Liver (tissue), 9 donors: ENCODE measurements around the gene RPS6KA5. TPM values are rescaled to one million over a fixed set of nuclear protein-coding genes. Genes with fewer than 3 reads are reported as not detected.

ENCODE experiments used
- DNase-seq: peaks from one replicate; pipeline ENCODE4 v3.0.0-alpha.2; 2017; ENCODE audit warnings: low spot score
- H3K27ac ChIP-seq, 2 donors: one replicate each; pipeline ENCODE4 v1.7.0; 2013; ENCODE audit warnings: inconsistent platforms in 2 of 2, low read length in 2 of 2, control low read depth in 1 of 2, low read depth in 1 of 2, mild to moderate bottlenecking in 1 of 2
- H3K27me3 ChIP-seq, 4 donors: one replicate each; pipeline versions ENCODE4 v1.6.1 to v1.7.0; 2013; ENCODE audit warnings: low read length in 3 of 4, inconsistent platforms in 1 of 4, mild to moderate bottlenecking in 1 of 4, moderate library complexity in 1 of 4; ENCODE audit not compliant: control insufficient read depth in 4 of 4, insufficient read depth in 4 of 4
- H3K36me3 ChIP-seq, 4 donors: one replicate each; pipeline versions ENCODE4 v1.6.1 to v1.7.0; 2013; ENCODE audit warnings: low read length in 3 of 4, mild to moderate bottlenecking in 3 of 4, low read depth in 1 of 4, moderate library complexity in 1 of 4; ENCODE audit not compliant: control insufficient read depth in 4 of 4, insufficient read depth in 3 of 4
- H3K4me1 ChIP-seq, 4 donors: one replicate each; pipeline versions ENCODE4 v1.6.1 to v1.7.0; 2013; ENCODE audit warnings: low read length in 3 of 4, mild to moderate bottlenecking in 3 of 4, moderate library complexity in 1 of 4; ENCODE audit not compliant: control insufficient read depth in 4 of 4, insufficient read depth in 4 of 4
- H3K4me3 ChIP-seq, 3 donors: one replicate each; pipeline versions ENCODE4 v1.6.1 to v1.7.0; 2013; ENCODE audit warnings: low read length in 3 of 3, control low read depth in 1 of 3, low read depth in 1 of 3, mild to moderate bottlenecking in 1 of 3
- H3K9ac ChIP-seq, 2 donors: one replicate each; pipeline ENCODE4 v1.7.0; 2013; ENCODE audit warnings: low read length in 2 of 2, mild to moderate bottlenecking in 2 of 2, moderate library complexity in 2 of 2, control low read depth in 1 of 2, low read depth in 1 of 2
- H3K9me3 ChIP-seq, 4 donors: one replicate each; pipeline versions ENCODE4 v1.6.1 to v1.7.0; 2013; ENCODE audit warnings: low read length in 3 of 4; ENCODE audit not compliant: control insufficient read depth in 4 of 4
- CTCF ChIP-seq: fragments of 150-350 bp; IDR thresholded peaks from 2 replicates; pipeline ENCODE4 v1.5.1; 2017; ENCODE audit warnings: improper control_type of control experiment, low read depth, low read length; ENCODE audit not compliant: missing input control
- EGR1 ChIP-seq, 2 donors: IDR thresholded peaks; 2 replicates each; pipeline ENCODE4 v1.6.1; 2016 to 2018; ENCODE audit warnings: antibody characterized with exemption in 2 of 2, low read depth in 2 of 2
- FOXA1 ChIP-seq: IDR thresholded peaks from 2 replicates; pipeline ENCODE4 v1.6.1; 2016; ENCODE audit warnings: antibody characterized with exemption
- FOXA2 ChIP-seq: IDR thresholded peaks from 2 replicates; pipeline ENCODE4 v1.6.1; 2016; ENCODE audit warnings: antibody characterized with exemption
- GABPA ChIP-seq, 2 donors: IDR thresholded peaks in 1 of 2; conservative IDR thresholded peaks in 1 of 2; 2 replicates each; pipeline ENCODE4 v1.6.1; 2016; ENCODE audit warnings: antibody characterized with exemption in 2 of 2, mild to moderate bottlenecking in 1 of 2, moderate library complexity in 1 of 2
- HNF4A ChIP-seq, 2 donors: conservative IDR thresholded peaks; 2 replicates each; pipeline ENCODE4 v1.6.1; 2016; ENCODE audit warnings: antibody characterized with exemption in 2 of 2, mild to moderate bottlenecking in 2 of 2
- HNF4G ChIP-seq: IDR thresholded peaks from 2 replicates; pipeline ENCODE4 v1.6.1; 2016; ENCODE audit warnings: antibody characterized with exemption
- JUND ChIP-seq, 2 donors: IDR thresholded peaks; 2 replicates each; pipeline ENCODE4 v1.6.1; 2016; ENCODE audit warnings: antibody characterized with exemption in 2 of 2
- MAX ChIP-seq: IDR thresholded peaks from 2 replicates; pipeline ENCODE4 v1.6.1; 2016; ENCODE audit warnings: antibody characterized with exemption
- NR2F2 ChIP-seq: IDR thresholded peaks from 2 replicates; pipeline ENCODE4 v1.6.1; 2016; ENCODE audit warnings: antibody characterized with exemption
- RAD21 ChIP-seq, 2 donors: IDR thresholded peaks; 2 replicates each; pipeline ENCODE4 v1.6.1; 2016; ENCODE audit warnings: antibody characterized with exemption in 2 of 2, mild to moderate bottlenecking in 2 of 2
- REST ChIP-seq: IDR thresholded peaks from 2 replicates; pipeline ENCODE4 v1.6.1; 2016; ENCODE audit warnings: antibody characterized with exemption, mild to moderate bottlenecking
- RXRA ChIP-seq, 2 donors: IDR thresholded peaks; 2 replicates each; pipeline ENCODE4 v1.6.1; 2017 to 2018; ENCODE audit warnings: antibody characterized with exemption in 2 of 2, mild to moderate bottlenecking in 1 of 2
- SP1 ChIP-seq: IDR thresholded peaks from 2 replicates; pipeline ENCODE4 v1.6.1; 2018; ENCODE audit warnings: antibody characterized with exemption, mild to moderate bottlenecking
- TAF1 ChIP-seq: conservative IDR thresholded peaks from 2 replicates; pipeline ENCODE4 v1.6.1; 2016; ENCODE audit warnings: antibody characterized with exemption, mild to moderate bottlenecking
- YY1 ChIP-seq: IDR thresholded peaks from 2 replicates; pipeline ENCODE4 v1.6.1; 2016; ENCODE audit warnings: antibody characterized with exemption, mild to moderate bottlenecking
- WGBS: extraction: QIAGEN DNeasy Blood & Tissue Kit; methylation state at CpG from one replicate; pipeline ENCODE4 v1.1.7; 2013; 5-methylcytosine and 5-hydroxymethylcytosine counted together
- polyA plus RNA-seq, 2 donors: library from polyadenylated mRNA; stranded (reverse) in 1 of 2; unstranded in 1 of 2; fragments of 200-250 nt in 1 of 2; fragments of >200 nt in 1 of 2; fragmentation: Nextera tagmentation in 1 of 2; extraction: Ambion mirVana in 1 of 2; gene quantifications; one replicate each; pipeline versions ENCODE4 v1.2.1 to v1.2.3, GENCODE V29; 2013 to 2015
- total RNA-seq, 2 donors: library from RNA; depleted of rRNA; stranded (reverse); fragments of >200 nt; gene quantifications; one replicate each; pipeline ENCODE4 v1.2.3, GENCODE V29; 2014
- TF ChIP-seq, protein P1 (sequence below): IDR thresholded peaks from 2 replicates; pipeline ENCODE4 v1.6.1; 2016; ENCODE audit warnings: antibody characterized with exemption
- TF ChIP-seq, protein P2 (sequence below): IDR thresholded peaks from 2 replicates; pipeline ENCODE4 v1.6.1; 2016; ENCODE audit warnings: antibody characterized with exemption
- donor health status: healthy.
- donor health status: healthy.
- donor health status: healthy.
- donor health status: healthy.
- donor health status: healthy.

RPS6KA5 gene
- total and polyA plus RNA-seq, 4 donors: 0.52 to 2.3 (median 1.3) TPM

- peak overlapping the region; percentile 21 to 36 for H3K9ac ChIP-seq
- TF ChIP-seq HNF4G (no peak), MAX (peak; percentile 97), JUND (IDR thresholded peaks at IDR 0.05) (no peak), EGR1 (IDR thresholded peaks at IDR 0.05; ENCODE audit: low read depth in 2 of 2) (peak in 1 of 2 donors; percentile 13), FOXA2 (peak; percentile 95), RAD21 (IDR thresholded peaks at IDR 0.05) (peak; percentile 48 to 57), REST (peak; percentile 80), HNF4A (conservative IDR thresholded peaks at IDR 0.05) (peak; percentile 72 to 90), GABPA (IDR thresholded peaks at IDR 0.05 in 1 of 2, conservative IDR thresholded peaks at IDR 0.05 in 1 of 2) (no peak), SP1 (peak; percentile 80), TAF1 (no peak), FOXA1 (peak; percentile 88), YY1 (peak; percentile 80), NR2F2 (peak; percentile 23), RXRA (IDR thresholded peaks at IDR 0.05) (peak; percentile 70 to 96)
- TF ChIP-seq, protein P1, sequence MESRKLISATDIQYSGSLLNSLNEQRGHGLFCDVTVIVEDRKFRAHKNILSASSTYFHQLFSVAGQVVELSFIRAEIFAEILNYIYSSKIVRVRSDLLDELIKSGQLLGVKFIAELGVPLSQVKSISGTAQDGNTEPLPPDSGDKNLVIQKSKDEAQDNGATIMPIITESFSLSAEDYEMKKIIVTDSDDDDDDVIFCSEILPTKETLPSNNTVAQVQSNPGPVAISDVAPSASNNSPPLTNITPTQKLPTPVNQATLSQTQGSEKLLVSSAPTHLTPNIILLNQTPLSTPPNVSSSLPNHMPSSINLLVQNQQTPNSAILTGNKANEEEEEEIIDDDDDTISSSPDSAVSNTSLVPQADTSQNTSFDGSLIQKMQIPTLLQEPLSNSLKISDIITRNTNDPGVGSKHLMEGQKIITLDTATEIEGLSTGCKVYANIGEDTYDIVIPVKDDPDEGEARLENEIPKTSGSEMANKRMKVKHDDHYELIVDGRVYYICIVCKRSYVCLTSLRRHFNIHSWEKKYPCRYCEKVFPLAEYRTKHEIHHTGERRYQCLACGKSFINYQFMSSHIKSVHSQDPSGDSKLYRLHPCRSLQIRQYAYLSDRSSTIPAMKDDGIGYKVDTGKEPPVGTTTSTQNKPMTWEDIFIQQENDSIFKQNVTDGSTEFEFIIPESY: peak; percentile 80
- TF ChIP-seq, protein P2, sequence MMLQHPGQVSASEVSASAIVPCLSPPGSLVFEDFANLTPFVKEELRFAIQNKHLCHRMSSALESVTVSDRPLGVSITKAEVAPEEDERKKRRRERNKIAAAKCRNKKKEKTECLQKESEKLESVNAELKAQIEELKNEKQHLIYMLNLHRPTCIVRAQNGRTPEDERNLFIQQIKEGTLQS: no peak
- DNase-seq: no peak
- no peaks in the 10 kb centered on the region for H3K9me3 ChIP-seq
- WGBS: 42% methylated on average over 13 of the region's 13 CpGs
- H3K27ac ChIP-seq: peak overlapping the region; percentile 48 to 73
- H3K36me3 ChIP-seq: no peaks in the 10 kb centered on the region
- H3K4me3 ChIP-seq: peak overlapping the region; percentile 28 to 84 (median 63)
- H3K27me3 ChIP-seq: no peaks in the 10 kb centered on the region
- peaks cover 29 to 87% (median 72%) of the 10 kb centered on the region in 4 donors for H3K4me1 ChIP-seq
These were observed 245.5 kb downstream of the RPS6KA5 start for GRCh38 chr14:90814806-90815571.

GRCh38 chr14:90813442-90813841 is 247.0 kb downstream of the RPS6KA5 start:
- no peak overlapping the region for H3K27ac ChIP-seq
- DNase-seq: no peak
- no peaks in the 10 kb centered on the region for H3K27me3 ChIP-seq
- no peak overlapping the region for H3K4me3 ChIP-seq
- no peak overlapping the region for H3K9ac ChIP-seq
- no peaks in the 10 kb centered on the region for H3K9me3 ChIP-seq
- H3K4me1 ChIP-seq: peaks cover 39 to 87% (median 74%) of the 10 kb centered on the region in 4 donors
- WGBS: 86% methylated on average over 5 of the region's 5 CpGs
- H3K36me3 ChIP-seq: no peaks in the 10 kb centered on the region
- no peak for TF ChIP-seq EGR1 (IDR thresholded peaks at IDR 0.05; ENCODE audit: low read depth in 2 of 2)
- no peak for TF ChIP-seq RAD21 (IDR thresholded peaks at IDR 0.05)
- no peak for TF ChIP-seq FOXA1
- TF ChIP-seq NR2F2: no peak
- no peak for TF ChIP-seq JUND (IDR thresholded peaks at IDR 0.05)
- no peak for TF ChIP-seq RXRA (IDR thresholded peaks at IDR 0.05)
- TF ChIP-seq SP1: no peak
- TF ChIP-seq HNF4A (conservative IDR thresholded peaks at IDR 0.05): no peak
- no peak for TF ChIP-seq MAX
- no peak for TF ChIP-seq CTCF
